NCI-H82 treated with DMSO at 0.1 percent for 48 hours (cell line): ENCODE measurements around the gene LTB.

Source experiments
- DNase-seq: peaks from one replicate; lab custom pipeline; 2025; ENCODE audit not compliant: unreplicated experiment; lab: John Stamatoyannopoulos, UW

Gene LTB

GRCh38 chr6:31582230-31582643, at the start of gene LTB:
LTB (minus strand) TSS chr6:31582424; CDS start chr6:31582417, 7 bp downstream.
- no peak for DNase-seq

DNA sequence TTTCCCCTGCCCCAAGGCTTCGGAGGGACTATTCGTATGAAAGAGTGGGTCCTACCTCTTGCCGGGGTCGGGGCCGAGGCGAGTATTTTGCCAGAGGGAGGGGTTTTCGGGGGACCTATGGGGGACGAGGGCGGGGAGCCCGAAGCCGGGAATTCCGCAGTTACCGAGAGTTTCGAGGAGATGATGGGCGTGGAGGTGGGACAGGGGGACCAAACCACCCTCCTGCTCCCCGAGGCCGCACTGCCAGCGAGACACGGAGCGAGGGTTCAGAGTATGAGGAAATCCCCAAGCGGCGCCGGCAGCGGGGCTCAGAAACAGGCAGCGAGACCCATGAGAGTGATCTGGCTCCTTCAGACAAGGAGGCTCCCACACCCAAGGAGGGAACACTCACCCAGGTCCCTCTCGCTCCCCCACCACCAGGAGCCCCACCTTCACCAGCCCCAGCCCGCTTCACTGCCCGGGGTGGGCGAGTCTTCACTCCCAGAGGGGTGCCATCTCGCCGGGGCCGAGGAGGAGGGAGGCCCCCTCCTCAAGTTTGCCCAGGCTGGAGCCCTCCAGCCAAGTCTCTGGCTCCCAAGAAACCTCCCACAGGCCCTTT, 49.6 kb upstream of the LTB start:
- no peak for DNase-seq

DNA sequence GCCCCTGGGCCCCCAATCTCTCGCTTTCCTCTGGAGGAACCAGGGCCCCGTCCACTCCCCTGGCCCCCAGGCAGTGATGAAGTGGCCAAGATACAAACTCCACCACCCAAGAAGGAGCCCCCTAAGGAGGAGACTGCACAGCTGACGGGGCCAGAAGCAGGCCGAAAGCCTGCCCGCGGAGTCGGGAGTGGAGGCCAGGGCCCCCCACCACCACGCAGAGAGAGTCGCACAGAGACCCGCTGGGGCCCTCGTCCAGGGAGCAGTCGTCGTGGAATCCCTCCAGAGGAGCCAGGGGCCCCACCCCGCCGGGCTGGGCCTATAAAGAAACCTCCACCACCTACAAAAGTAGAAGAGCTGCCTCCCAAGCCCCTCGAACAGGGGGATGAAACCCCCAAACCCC, 49.0 kb upstream of the LTB start:
- DNase-seq = no peak

- DNase-seq = no peak
These were observed 48.1 kb upstream of the LTB start for GRCh38 chr6:31630177-31630934.

DNA sequence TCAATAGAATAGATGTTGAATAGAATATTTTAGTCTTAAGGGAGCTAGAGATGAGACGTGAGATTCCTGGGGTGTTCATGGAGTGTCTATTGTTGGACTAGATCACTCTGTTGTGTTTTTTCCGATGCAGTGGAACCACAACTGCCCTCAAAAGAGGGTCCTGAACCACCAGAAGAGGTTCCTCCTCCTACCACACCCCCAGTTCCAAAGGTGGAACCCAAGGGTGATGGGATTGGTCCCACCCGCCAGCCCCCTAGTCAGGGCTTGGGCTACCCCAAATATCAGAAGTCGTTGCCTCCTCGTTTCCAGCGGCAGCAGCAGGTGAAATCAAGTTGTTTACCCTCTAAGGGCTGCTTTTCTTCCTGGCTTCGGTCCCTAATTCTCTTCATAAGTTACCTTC, 46.8 kb upstream of the LTB start:
- no peak for DNase-seq

DNA sequence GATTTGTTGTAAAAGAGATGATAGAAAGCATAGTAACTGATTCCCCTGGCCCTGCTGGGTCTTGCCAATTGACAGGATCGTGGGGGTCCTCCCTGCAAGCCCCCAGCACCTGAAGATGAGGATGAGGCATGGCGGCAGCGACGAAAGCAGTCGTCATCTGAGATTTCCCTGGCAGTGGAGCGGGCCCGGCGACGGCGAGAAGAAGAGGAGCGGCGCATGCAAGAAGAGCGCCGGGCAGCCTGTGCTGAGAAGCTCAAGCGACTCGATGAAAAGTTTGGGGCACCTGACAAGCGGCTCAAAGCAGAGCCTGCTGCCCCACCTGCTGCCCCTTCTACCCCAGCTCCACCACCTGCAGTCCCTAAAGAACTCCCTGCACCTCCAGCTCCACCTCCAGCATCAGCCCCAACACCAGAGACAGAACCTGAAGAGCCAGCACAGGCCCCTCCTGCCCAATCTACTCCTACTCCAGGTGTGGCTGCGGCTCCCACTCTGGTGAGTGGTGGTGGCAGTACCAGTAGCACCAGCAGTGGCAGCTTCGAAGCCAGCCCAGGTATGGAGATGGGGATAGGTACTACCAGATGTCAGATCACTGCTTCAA, 45.6 kb upstream of the LTB start:
- DNase-seq = no peak

DNA sequence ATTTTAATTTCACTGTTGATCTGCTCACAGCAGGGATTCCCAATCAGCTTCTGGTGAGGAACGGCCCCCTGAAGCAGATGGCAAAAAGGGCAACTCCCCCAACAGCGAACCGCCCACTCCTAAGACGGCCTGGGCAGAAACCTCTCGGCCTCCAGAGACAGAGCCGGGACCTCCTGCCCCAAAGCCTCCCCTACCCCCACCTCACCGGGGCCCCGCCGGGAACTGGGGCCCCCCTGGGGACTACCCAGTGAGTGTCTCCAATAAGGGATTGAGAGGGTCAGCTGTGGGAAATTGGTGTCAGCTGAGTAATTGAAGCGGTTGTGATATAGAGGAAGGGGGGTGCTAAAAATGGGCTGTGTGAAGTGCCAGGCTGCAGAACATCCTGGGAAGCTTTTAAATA, 44.7 kb upstream of the LTB start:
- no peak for DNase-seq

DNA sequence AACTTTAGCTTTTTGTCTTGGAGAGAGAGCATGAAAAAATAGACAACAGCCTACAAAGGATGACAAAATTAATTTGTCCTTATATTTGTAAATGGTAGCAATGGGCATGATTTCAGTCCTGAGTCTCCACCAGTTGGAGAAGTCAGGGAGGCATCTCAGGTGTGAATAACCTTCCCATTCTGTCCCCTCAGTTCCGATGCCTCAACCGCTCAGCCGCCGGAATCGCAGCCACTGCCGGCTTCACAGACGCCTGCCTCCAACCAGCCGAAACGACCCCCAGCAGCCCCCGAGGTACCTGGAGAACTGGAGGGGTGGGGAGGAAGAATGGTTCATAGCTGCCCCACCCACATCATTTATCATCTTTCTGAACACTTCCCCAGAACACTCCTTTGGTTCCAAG, 41.8 kb upstream of the LTB start:
- DNase-seq = no peak

DNA sequence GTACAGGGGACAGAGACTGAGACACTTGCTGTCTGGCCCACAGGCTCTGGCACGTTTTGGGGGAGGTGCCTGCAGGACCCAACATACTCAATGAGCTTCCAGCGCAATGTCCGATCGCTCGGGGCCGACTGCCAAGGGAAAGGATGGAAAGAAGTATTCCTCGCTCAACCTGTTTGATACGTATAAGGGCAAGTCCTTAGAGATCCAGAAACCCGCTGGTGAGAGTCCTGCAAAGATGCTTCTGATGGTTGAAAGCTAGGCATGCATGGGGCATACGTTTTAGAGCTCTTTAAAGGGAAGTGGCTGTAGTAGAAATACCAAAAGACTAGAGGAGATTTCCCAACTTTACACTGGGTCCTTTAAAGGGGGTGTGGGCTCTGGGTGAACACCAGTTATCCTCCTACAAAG, 40.5 kb upstream of the LTB start:
- no peak for DNase-seq

- DNase-seq = no peak
These were observed 39.8 kb upstream of the LTB start for GRCh38 chr6:31621991-31622390.

GRCh38 chr6:31621320-31621939, 39.2 kb upstream of the LTB start:
- DNase-seq = no peak

GRCh38 chr6:31620586-31621319, 38.5 kb upstream of the LTB start, which contains the start of gene PRRC2A:
PRRC2A (plus strand) TSS chr6:31620715; CDS start chr6:31622790, 2,075 bp downstream.
- peak; percentile 70 for DNase-seq

DNA sequence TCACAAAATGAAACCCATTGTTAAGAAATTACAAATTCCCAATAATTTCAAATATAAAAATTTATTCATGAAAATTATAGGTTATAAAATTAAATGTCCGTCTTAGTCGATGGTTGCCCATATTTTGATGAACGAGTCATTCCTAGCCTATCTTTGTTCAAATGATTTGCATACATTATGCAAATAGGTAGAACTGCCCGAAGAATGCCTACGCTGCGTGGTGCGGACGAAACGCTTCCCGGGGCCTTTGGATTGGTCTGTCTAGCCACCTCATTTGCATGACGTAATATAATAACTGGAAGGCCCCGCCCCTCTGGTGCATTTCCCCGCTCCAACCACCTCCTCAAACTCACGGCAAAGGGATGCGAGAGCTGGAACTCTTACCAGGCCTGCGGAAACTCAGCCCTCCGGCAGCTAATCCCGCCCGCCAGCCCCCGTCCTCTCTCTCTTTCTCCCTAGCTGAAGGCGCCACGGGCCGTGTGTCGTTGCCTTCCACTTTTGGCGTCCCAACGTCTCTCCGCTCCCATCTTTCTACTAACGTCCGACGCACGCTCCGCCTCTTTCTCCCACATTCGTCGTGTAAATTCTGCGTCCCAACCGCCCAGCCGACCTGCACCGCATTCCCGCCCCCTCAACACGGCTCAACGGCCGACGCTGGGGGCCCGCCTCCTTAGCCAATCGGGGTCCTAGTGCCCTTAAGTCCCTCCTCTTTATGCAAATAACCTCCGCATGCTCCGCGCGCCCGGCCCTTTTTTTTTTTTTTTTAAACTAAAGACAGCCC, 37.8 kb upstream of the LTB start:
- peak; percentile 98 for DNase-seq

GRCh38 chr6:31617010-31617409, 34.8 kb upstream of the LTB start:
- DNase-seq = no peak

GRCh38 chr6:31615748-31616147, 33.5 kb upstream of the LTB start:
- DNase-seq = no peak

GRCh38 chr6:31614684-31615578, 32.7 kb upstream of the LTB start, which contains the start of gene AIF1:
AIF1 (plus strand) TSS chr6:31615234; CDS start chr6:31615330, 96 bp downstream.
- DNase-seq = no peak

- DNase-seq = no peak
These were observed 31.9 kb upstream of the LTB start for GRCh38 chr6:31614075-31614619.

- DNase-seq = no peak
These were observed 28.7 kb upstream of the LTB start for GRCh38 chr6:31610968-31611367.
